GM21717 (cell line): ENCODE results near the gene EPHA4.

Source experiments
- ATAC-seq: cut with Tn5 transposase; IDR thresholded peaks from one replicate; pipeline ENCODE4 v1.9.1; 2021; ENCODE audit warnings: mild to moderate bottlenecking, moderate library complexity; ENCODE audit not compliant: unreplicated experiment

Gene EPHA4

GRCh38 chr2:221572821-221573429, 821 bp upstream of the EPHA4 start:
- ATAC-seq, result peak; percentile 14

GRCh38 chr2:221571551-221572218, 419 bp downstream of the EPHA4 start:
- ATAC-seq, result peak; percentile 8

GRCh38 chr2:221571025-221571550, 1.0 kb downstream of the EPHA4 start:
- no peak for ATAC-seq

- no peak for ATAC-seq
Observed at GRCh38 chr2:221570321-221570935, 1.7 kb downstream of the EPHA4 start.

DNA sequence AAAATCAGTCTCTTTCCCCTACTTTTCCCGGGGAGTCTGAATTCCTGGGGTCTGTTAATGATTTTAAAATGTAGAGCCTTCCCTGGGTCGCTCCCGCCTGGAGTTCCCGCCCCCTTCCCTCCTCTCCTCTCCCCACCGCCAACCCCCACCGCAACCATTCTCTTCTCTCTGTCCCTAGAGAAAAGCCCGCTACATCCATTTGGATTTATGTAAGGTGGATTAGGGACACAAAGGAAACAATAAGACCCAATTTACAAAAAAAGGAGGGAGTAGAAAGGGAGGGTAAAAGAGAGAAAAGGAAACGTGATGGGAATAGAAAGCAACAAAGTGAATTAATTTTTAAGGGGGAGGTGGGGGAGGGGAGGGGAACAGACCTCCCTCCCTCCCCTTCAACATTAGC, 2.2 kb downstream of the EPHA4 start:
- ATAC-seq, result no peak

- no peak for ATAC-seq
Observed at GRCh38 chr2:221569425-221569845, 2.7 kb downstream of the EPHA4 start.

GRCh38 chr2:221568299-221568698, 3.8 kb downstream of the EPHA4 start:
- no peak for ATAC-seq

DNA sequence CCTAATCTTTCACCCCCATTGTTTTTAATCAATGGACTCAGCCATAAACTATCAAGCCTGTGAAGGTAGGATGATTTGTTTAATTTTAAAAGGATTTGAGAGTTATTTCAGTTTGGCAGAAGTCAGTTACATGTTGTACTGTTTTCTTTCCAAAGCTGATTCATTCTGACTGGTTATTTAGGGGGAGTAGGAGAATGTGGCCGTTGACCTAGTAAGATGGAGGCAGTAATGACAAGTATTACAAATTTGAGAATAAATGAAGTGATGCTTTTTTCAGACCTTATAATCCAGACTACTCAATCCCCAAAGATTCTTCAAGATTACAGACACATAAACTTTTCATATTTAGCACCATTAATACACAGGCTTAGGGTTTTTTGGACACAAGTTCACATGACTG, 4.3 kb downstream of the EPHA4 start:
- ATAC-seq, result no peak

DNA sequence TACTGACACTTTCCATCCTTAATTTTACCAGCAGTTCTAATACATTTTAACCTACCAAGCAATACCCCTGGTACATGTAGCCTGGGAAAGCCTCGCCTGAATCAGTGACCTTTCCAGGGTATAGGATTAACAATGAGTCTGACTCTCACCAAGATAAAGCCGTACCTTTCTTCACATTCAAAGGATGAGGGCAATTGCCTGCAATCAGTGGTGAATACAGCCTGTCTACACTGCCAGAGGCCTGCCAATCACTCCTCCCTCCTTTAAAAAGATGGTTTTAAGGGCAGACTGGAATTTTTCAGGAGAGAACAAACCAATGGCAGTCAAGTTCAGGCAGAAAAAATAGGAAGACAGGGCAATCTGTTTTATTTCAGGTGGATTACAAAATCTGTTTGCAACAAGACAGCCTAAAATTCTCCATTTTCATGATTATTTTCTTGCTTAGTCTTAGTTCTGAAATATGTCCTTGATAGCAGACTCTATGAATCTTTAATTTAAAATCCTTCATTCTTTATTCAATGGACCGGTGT, 4.8 kb downstream of the EPHA4 start:
- no peak for ATAC-seq

DNA sequence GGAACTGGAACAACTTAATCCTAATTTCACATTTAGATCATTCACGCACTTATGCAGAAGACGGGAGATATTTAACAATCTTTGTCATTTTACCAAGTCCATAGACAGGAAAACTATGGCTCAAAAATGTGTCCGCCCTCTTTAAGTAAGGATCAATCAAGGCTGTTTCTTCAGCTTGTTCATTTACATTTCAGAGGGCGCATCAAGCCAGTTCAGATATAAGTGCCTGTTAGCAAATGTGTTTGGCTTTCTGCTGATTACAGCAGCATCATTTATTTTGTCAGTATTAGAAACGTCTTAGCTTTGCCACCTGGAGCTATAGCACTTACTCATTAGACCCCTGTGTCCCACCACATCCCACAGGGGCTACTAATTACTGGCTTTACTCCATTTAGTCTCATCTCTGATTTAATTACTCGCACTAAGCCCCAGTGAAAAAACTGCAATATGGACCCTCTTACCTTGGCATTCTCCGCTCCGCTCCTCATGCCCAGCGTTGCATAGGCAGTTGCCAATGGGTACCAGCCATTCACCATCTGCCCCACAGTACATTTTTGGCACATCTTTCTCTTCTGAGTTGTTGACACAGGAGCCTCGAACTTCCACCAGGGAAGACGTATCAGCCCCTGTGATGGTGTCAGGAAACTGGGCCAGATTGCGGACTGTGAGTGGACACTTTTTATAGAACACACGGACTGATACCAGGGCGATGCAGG, 8.7 kb downstream of the EPHA4 start:
- ATAC-seq, result no peak

DNA sequence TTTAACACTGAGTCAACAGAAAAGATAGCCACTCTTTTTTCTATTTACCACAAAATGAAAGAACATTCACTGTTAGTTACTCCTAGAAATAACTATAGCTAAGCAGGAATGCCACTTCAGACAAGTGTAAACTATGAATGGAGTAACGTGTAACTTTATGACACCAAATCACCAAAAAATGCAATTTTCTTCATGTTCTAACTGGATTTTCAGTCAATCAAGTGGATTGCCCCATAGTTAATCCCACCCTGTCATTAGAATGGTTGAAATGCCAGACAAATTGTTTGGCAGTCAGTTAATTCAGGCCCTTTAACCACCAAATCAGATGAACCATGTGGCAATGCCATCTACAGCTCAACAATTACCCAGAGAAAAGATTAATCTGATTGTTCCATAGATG, 9.9 kb downstream of the EPHA4 start:
- ATAC-seq, result no peak

DNA sequence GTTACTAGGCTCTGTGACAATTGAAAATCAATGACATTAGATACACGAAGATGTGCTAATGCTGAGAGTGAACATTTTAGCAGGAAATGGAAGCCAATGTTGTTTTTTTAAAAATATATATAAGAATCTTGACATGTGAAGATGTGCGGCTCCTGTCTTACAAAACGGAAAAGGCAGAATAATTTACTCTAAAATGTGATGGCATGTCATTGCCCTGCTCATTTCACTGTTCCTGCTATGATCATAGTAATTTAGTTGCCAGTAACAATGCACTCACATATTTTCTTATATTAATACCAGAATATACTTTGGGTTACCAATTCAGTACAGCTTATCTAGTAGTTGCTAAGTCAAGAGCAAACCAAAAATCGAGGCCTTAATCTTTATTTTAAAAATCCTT, 10.3 kb downstream of the EPHA4 start:
- no peak for ATAC-seq

DNA sequence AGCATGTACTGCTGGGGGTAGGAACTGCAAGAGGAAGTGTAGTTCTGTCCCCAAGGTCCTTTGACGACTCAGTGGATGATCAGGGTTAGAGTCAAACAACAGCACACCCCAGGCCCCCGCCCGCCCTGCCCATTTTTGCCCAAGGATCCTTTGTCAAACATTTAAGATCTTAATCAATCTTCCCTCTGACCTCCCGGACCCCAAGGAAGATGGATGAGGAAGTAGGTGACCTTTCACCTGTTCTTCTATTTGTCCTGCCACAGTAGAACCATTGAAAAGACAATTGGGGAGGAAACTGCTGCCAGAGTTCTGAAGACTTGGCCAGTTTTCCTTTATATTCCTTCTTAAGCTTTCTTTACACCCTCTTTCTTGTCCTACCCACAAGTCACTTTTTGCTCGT, 12.1 kb downstream of the EPHA4 start:
- ATAC-seq, result no peak

- ATAC-seq, result no peak
Observed at GRCh38 chr2:221558107-221558506, 14.0 kb downstream of the EPHA4 start.

DNA sequence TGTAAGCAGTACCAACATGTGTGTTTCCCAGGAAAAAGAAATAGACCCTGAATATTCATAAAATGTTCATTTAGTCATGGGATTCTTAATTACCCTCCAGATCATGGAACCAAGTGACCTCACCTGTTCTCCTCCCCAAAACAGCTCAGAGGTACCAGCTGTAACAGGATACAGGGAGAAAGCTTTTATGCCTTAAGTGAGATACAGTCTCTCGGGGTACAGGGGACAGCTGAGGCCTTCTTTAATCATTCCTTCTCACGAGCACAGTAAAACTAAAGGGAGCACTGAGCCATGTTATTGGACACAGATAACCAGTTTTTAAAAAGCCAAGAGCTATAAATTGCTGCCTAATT, 16.6 kb downstream of the EPHA4 start:
- peak; percentile 46 for ATAC-seq

- peak; percentile 99 for ATAC-seq
Observed at GRCh38 chr2:221554769-221555493, 17.2 kb downstream of the EPHA4 start.

DNA sequence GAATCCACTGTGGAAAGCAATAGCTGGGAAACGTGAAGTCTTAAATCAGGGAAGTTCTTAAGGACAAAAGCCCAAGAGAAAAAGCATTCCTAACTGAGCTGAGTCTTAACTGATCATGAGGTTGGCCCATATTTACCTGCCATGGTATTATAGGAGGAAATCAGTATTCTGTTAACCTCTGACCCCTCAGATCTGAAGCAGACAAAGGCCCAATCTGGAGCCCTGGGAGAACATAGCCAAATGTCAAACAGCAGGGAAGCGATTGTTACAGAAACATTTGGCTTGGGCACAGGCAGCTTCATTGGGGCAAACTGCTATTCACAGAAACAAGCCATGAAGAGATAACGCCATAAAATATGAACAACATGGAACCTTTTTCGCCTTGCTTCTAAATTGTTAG, 18.8 kb downstream of the EPHA4 start:
- ATAC-seq, result no peak

GRCh38 chr2:221552291-221552690, 19.8 kb downstream of the EPHA4 start:
- no peak for ATAC-seq

- ATAC-seq, result no peak
Observed at GRCh38 chr2:221551864-221552263, 20.2 kb downstream of the EPHA4 start.

- peak; percentile 78 for ATAC-seq
Observed at GRCh38 chr2:221549143-221549542, 23.0 kb downstream of the EPHA4 start.
